NCI-H510A (cell line): Measurements from ENCODE around the gene DNAL4.

Source experiments
- DNase-seq: peaks from one replicate; lab custom pipeline; 2025; lab: John Stamatoyannopoulos, UW

Gene DNAL4

GRCh38 chr22:38738475-38739070 lies 55.4 kb downstream of the DNAL4 start:
- DNase-seq = no peak

- no peak for DNase-seq
These were observed 56.5 kb downstream of the DNAL4 start for GRCh38 chr22:38737302-38738060.

GRCh38 chr22:38736257-38736570 lies 57.7 kb downstream of the DNAL4 start:
- no peak for DNase-seq

- no peak for DNase-seq
These were observed 58.3 kb downstream of the DNAL4 start for GRCh38 chr22:38735465-38736256.

GRCh38 chr22:38735126-38735464 lies 58.8 kb downstream of the DNAL4 start:
- no peak for DNase-seq

GRCh38 chr22:38734421-38735100 lies 59.4 kb downstream of the DNAL4 start:
- no peak for DNase-seq

- no peak for DNase-seq
These were observed 60.1 kb downstream of the DNAL4 start for GRCh38 chr22:38733724-38734381.

- no peak for DNase-seq
These were observed 60.6 kb downstream of the DNAL4 start for GRCh38 chr22:38733329-38733723.

- DNase-seq = no peak
These were observed 61.6 kb downstream of the DNAL4 start for GRCh38 chr22:38732251-38732815.

GRCh38 chr22:38731703-38732161 lies 62.2 kb downstream of the DNAL4 start:
- no peak for DNase-seq

GRCh38 chr22:38730411-38730871 lies 63.5 kb downstream of the DNAL4 start:
- DNase-seq = no peak

- no peak for DNase-seq
These were observed 64.0 kb downstream of the DNAL4 start for GRCh38 chr22:38729946-38730345.

GRCh38 chr22:38728871-38729796 lies 64.8 kb downstream of the DNAL4 start:
- DNase-seq = no peak
